ENCODE measurements around the gene NUDT3.

Gene NUDT3

GRCh38 chr6:34305982-34306708 lies 86.3 kb downstream of the NUDT3 start:
- no peak overlapping the region for H3K4me3 ChIP-seq (ENCODE audit: low read depth, low read length)
- TF ChIP-seq CTCF (IDR thresholded peaks at IDR 0.05; ENCODE audit: low read depth, low read length): no peak
- in situ Hi-C loops (cut with HindIII; ENCODE audit: low sequenced_read_pairs): no loop called here
- DNase-seq (ENCODE audit: low read depth, low spot score): peak; percentile 29

DNA sequence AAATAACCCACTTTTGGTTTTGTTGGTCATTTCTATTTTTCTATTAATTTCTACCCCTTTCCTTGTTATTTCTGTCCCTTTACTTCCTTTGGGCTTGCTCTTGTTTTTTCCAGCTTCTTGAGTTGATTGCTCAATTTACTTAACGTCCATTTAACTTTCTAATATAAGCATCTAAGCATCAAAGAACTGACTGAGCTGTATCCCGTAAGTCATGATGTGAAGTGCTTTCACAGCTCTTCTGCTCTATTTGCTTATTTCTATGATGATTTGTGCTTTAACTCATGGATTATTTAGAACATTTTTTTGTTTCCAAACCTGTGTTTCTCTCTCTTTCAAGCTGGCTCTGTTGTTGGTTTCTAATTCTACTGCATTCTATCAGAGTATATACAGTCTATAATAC lies 87.0 kb downstream of the NUDT3 start:
- no peak for TF ChIP-seq CTCF (IDR thresholded peaks at IDR 0.05; ENCODE audit: low read depth, low read length)
- H3K4me3 ChIP-seq (ENCODE audit: low read depth, low read length): no peak overlapping the region
- in situ Hi-C loops (cut with HindIII; ENCODE audit: low sequenced_read_pairs): no loop called here
- no peak for DNase-seq (ENCODE audit: low read depth, low spot score)

DNA sequence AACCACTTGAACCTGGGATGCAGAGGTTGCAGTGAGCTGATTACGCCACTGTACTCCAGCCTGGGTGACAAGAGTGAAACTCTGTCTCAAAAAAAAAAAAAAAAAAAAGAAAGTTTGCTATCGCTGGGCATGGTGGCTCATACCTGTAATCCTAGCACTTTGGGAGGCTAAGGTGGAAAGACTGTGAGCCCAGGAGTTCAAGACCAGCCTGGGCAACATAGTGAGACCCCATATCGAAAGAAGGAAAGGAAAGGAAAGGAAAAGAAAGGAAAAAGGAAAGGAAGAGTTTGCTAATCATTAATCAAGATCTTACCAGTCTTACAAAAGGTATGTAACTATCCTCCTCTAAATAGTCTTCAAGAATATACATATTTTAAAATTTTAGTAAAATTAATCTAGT lies 88.3 kb downstream of the NUDT3 start:
- no peak for TF ChIP-seq CTCF (IDR thresholded peaks at IDR 0.05; ENCODE audit: low read depth, low read length)
- no peak overlapping the region for H3K4me3 ChIP-seq (ENCODE audit: low read depth, low read length)
- no peak for DNase-seq (ENCODE audit: low read depth, low spot score)
- in situ Hi-C loops (cut with HindIII; ENCODE audit: low sequenced_read_pairs): no loop called here

- DNase-seq (ENCODE audit: low read depth, low spot score): no peak
- TF ChIP-seq CTCF (IDR thresholded peaks at IDR 0.05; ENCODE audit: low read depth, low read length): no peak
- in situ Hi-C loops (cut with HindIII; ENCODE audit: low sequenced_read_pairs): no loop called here
- H3K4me3 ChIP-seq (ENCODE audit: low read depth, low read length): no peak overlapping the region
These were observed 89.5 kb downstream of the NUDT3 start for GRCh38 chr6:34302929-34303328.

DNA sequence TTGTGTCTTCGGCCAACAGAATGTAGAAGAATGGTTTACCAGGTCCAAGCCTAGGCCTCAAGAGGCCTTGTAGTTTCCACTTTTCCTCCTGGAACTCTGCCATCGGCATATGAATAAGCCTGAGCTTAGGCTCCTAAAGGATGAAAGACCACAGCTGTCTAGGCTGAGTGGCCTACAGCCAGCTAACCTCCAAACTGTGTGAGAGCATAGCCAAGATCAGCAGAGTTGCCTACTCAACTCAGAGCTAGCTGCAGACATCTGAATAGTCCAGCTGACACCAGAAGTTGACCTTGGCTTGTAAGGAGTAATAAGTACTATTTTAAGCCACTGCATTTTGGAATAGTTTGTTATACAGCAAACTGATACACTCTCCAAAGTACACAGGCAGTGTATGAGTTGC lies 91.1 kb downstream of the NUDT3 start:
- DNase-seq (ENCODE audit: low read depth, low spot score): peak; percentile 79
- TF ChIP-seq CTCF (IDR thresholded peaks at IDR 0.05; ENCODE audit: low read depth, low read length): no peak
- no peak overlapping the region for H3K4me3 ChIP-seq (ENCODE audit: low read depth, low read length)
- in situ Hi-C loops (cut with HindIII; ENCODE audit: low sequenced_read_pairs): no loop called here

- in situ Hi-C loops (cut with HindIII; ENCODE audit: low sequenced_read_pairs): no loop called here
- no peak for TF ChIP-seq CTCF (IDR thresholded peaks at IDR 0.05; ENCODE audit: low read depth, low read length)
- no peak for DNase-seq (ENCODE audit: low read depth, low spot score)
These were observed 92.1 kb downstream of the NUDT3 start for GRCh38 chr6:34300332-34300751.

More at GRCh38 chr6:34300332-34300751, 92.1 kb downstream of the NUDT3 start:
- no peak overlapping the region for H3K4me3 ChIP-seq (ENCODE audit: low read depth, low read length)

Measured in astrocyte of the spinal cord (primary cell).